ENCODE results near the gene ZNF14.
A peak's percentile ranks its signal among the peaks of the same experiment; 100 is the strongest.
"Not testable (repeated sequence)": the region's sequence is repeated elsewhere in the genome, so short reads cannot be mapped to it uniquely, and the experiment has no call there.

Gene ZNF14

GRCh38 chr19:19665420-19665948 is 67.4 kb downstream of the ZNF14 start:
- H3K4me1 ChIP-seq (ENCODE audit: control insufficient read depth in 2 of 2, insufficient read depth in 2 of 2, low read length in 2 of 2) = peaks cover 19 to 28% of the 10 kb centered on the region in 2 donors
- not testable (repeated sequence) for H3K27me3 ChIP-seq (ENCODE audit: control insufficient read depth in 2 of 2, insufficient read depth in 2 of 2, low read length in 2 of 2); H3K4me3 ChIP-seq (ENCODE audit: low read length in 2 of 2); H3K27ac ChIP-seq (ENCODE audit: low read depth in 2 of 2, low read length in 2 of 2); H3K9ac ChIP-seq (ENCODE audit: low read depth in 1 of 2, low read length in 2 of 2); H3K36me3 ChIP-seq (ENCODE audit: control insufficient read depth in 2 of 2, insufficient read depth in 2 of 2, low read length in 2 of 2); H3K9me3 ChIP-seq (ENCODE audit: control insufficient read depth in 2 of 2, low read length in 2 of 2)

DNA sequence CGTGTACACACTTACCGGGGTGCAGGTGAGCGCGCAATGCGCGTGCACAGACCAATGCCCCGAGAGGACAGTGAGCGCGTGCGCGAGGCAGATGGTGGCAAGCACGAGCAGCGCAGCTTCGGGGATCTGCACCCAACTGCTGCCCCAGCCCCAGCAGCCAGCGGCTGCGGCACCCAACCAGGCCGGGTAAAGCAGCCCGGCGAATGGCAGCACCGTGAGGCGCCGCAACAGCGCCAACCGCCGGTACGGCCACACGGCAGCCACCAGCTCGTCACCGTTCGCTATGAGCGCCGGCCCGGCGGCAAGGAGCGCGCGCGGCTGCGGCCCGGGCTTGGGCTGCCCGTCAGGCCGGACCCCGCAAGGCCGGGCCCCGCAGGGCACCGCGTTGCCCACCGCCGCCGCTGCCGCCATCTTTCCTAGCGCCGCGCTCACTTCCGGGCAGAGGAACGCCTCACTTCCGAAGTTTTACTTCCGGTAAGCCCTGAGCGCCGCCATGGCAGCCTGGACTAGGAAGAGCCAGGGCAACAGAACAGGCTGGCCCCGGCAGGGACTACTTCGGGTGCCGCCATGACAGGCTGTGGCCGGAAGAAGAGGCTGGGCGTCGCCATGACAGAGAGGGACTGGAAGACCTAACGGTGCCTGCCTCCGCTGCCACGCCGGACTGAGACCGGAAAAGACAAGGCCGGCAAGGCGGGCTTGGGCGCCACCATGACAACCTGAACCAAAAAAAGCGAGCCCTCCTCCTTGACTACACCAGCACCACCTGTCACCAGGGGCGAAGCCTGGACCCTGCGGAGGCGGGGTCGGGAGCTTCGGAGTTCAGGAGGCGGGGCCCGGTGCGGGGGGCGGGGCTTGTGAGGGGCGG is 69.4 kb downstream of the ZNF14 start, which contains the start of gene ATP13A1:
TSS of gene ATP13A1 (minus strand) at position 421 of the 865 bp plus-strand sequence. CDS start at position 411, 10 bp downstream.
- Histone ChIP-seq H3K27me3 (ENCODE audit: control insufficient read depth in 2 of 2, insufficient read depth in 2 of 2, low read length in 2 of 2) (no peaks in the 10 kb centered on the region), H3K27ac (ENCODE audit: low read depth in 2 of 2, low read length in 2 of 2) (peak within 1 kb of the TSS; percentile 91 to 93), H3K9me3 (ENCODE audit: control insufficient read depth in 2 of 2, low read length in 2 of 2) (no peaks in the 10 kb centered on the region), H3K4me1 (ENCODE audit: control insufficient read depth in 2 of 2, insufficient read depth in 2 of 2, low read length in 2 of 2) (peaks cover 19 to 20% of the 10 kb centered on the region in 2 donors), H3K4me3 (ENCODE audit: low read length in 2 of 2) (peak within 1 kb of the TSS; percentile 86 to 95), H3K36me3 (ENCODE audit: control insufficient read depth in 2 of 2, insufficient read depth in 2 of 2, low read length in 2 of 2) (peaks cover 2 to 18% of the 10 kb centered on the region in 2 donors), H3K9ac (ENCODE audit: low read depth in 1 of 2, low read length in 2 of 2) (peak within 1 kb of the TSS; percentile 84 to 91)

DNA sequence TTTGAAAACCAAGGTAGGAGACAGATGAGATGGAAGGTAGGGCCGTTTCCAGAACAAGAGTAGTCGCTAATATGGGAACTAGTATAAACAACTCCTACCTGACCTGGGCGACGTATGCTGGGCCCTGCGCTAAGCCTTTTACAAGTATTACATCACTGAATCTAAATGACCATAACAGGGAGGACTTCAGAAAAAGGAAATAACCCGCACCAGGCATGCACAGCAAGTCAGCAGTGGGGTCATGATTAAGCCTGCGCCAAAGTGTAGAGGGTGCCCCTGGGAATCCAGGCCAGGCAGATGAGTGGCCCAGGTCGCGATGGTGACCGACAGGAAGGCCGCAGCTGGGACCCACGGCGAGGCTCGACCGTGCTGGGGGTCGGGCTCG is 70.0 kb downstream of the ZNF14 start:
- Histone ChIP-seq H3K4me1 (ENCODE audit: control insufficient read depth in 2 of 2, insufficient read depth in 2 of 2, low read length in 2 of 2) (peaks cover 19 to 20% of the 10 kb centered on the region in 2 donors), H3K9ac (ENCODE audit: low read depth in 1 of 2, low read length in 2 of 2) (peak overlapping the region; percentile 84 to 91), H3K4me3 (ENCODE audit: low read length in 2 of 2) (peak overlapping the region; percentile 86 to 95), H3K27me3 (ENCODE audit: control insufficient read depth in 2 of 2, insufficient read depth in 2 of 2, low read length in 2 of 2) (no peaks in the 10 kb centered on the region), H3K27ac (ENCODE audit: low read depth in 2 of 2, low read length in 2 of 2) (peak overlapping the region; percentile 91 to 93), H3K9me3 (ENCODE audit: control insufficient read depth in 2 of 2, low read length in 2 of 2) (no peaks in the 10 kb centered on the region), H3K36me3 (ENCODE audit: control insufficient read depth in 2 of 2, insufficient read depth in 2 of 2, low read length in 2 of 2) (peaks cover 6 to 23% of the 10 kb centered on the region in 2 donors)

- Histone ChIP-seq H3K9ac (ENCODE audit: low read depth in 1 of 2, low read length in 2 of 2) (peak overlapping the region; percentile 84 to 91), H3K4me3 (ENCODE audit: low read length in 2 of 2) (peak overlapping the region; percentile 86 to 95), H3K4me1 (ENCODE audit: control insufficient read depth in 2 of 2, insufficient read depth in 2 of 2, low read length in 2 of 2) (peaks cover 19 to 20% of the 10 kb centered on the region in 2 donors), H3K27ac (ENCODE audit: low read depth in 2 of 2, low read length in 2 of 2) (peak overlapping the region in 1 of 2 donors; percentile 35), H3K27me3 (ENCODE audit: control insufficient read depth in 2 of 2, insufficient read depth in 2 of 2, low read length in 2 of 2) (no peaks in the 10 kb centered on the region), H3K9me3 (ENCODE audit: control insufficient read depth in 2 of 2, low read length in 2 of 2) (no peaks in the 10 kb centered on the region), H3K36me3 (ENCODE audit: control insufficient read depth in 2 of 2, insufficient read depth in 2 of 2, low read length in 2 of 2) (peaks cover 6 to 27% of the 10 kb centered on the region in 2 donors)
These were observed 70.6 kb downstream of the ZNF14 start for GRCh38 chr19:19662344-19662743.

DNA sequence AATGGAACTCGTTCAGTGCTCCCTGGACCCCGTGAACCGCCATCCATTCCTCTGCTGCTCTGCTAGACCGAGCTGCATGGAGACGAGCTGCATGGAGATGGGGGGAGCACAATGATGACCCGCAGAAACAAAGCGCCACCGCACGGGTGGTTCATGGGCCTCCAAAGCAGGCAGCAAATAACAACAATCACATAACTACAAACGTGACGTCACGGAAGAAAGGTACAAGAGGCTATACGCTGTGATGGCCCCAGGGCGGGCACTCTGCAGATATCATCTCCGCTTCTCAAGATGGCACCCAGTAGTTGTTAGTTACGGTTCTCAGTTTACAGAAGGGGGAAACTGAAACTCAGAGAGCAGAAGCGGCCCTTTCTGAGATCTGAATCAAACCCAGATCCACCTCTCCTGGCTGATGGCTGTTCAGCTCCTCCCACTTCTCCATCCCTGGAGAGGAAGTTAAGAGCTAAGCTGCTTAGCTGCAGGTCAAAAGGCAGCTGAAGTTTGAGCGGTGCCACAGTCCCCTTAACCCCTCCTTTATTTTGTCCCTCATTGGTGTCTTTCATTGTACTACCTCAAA is 71.1 kb downstream of the ZNF14 start:
- H3K27ac ChIP-seq (ENCODE audit: low read depth in 2 of 2, low read length in 2 of 2) = peak overlapping the region in 1 of 2 donors; percentile 78
- H3K9me3 ChIP-seq (ENCODE audit: control insufficient read depth in 2 of 2, low read length in 2 of 2) = no peaks in the 10 kb centered on the region
- H3K4me1 ChIP-seq (ENCODE audit: control insufficient read depth in 2 of 2, insufficient read depth in 2 of 2, low read length in 2 of 2) = peaks cover 19 to 20% of the 10 kb centered on the region in 2 donors
- peaks cover 12 to 33% of the 10 kb centered on the region in 2 donors for H3K36me3 ChIP-seq (ENCODE audit: control insufficient read depth in 2 of 2, insufficient read depth in 2 of 2, low read length in 2 of 2)
- peak overlapping the region in 1 of 2 donors; percentile 41 for H3K9ac ChIP-seq (ENCODE audit: low read depth in 1 of 2, low read length in 2 of 2)
- H3K27me3 ChIP-seq (ENCODE audit: control insufficient read depth in 2 of 2, insufficient read depth in 2 of 2, low read length in 2 of 2) = no peaks in the 10 kb centered on the region
- peak overlapping the region in 1 of 2 donors; percentile 95 for H3K4me3 ChIP-seq (ENCODE audit: low read length in 2 of 2)

DNA sequence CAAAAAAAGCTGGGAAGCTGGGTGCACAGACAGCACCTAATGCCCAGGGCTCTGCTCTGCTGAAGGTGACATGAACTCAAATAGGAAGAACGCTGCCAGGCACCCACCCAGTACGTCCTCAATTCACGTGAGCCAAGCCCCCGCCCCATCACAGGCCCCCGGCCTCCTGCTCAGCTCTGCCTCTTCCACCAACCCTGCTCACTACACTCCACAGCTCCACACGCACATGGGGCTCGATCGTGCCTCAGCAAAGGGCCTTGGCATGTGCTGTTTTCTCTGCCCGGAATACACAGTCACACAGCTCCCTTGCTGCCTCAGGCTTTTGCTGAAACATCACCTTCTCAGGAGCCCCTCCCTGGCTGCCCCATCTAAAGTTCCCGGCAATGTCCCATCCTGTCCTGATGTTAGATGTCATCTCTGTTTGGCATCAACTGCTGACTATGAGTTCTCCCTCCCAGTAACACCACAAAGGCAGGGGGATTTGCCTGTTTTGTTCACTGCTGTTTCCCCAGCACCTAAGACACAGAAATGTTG is 71.7 kb downstream of the ZNF14 start:
- H3K9ac ChIP-seq (ENCODE audit: low read depth in 1 of 2, low read length in 2 of 2) = peak overlapping the region in 1 of 2 donors; percentile 41
- H3K36me3 ChIP-seq (ENCODE audit: control insufficient read depth in 2 of 2, insufficient read depth in 2 of 2, low read length in 2 of 2) = peaks cover 17 to 38% of the 10 kb centered on the region in 2 donors
- H3K27ac ChIP-seq (ENCODE audit: low read depth in 2 of 2, low read length in 2 of 2) = peak overlapping the region in 1 of 2 donors; percentile 78

More for the DNA sequence above, 71.7 kb downstream of the ZNF14 start:
- H3K4me3 ChIP-seq (ENCODE audit: low read length in 2 of 2) = peak overlapping the region in 1 of 2 donors; percentile 95
- no peaks in the 10 kb centered on the region for H3K27me3 ChIP-seq (ENCODE audit: control insufficient read depth in 2 of 2, insufficient read depth in 2 of 2, low read length in 2 of 2)
- peaks cover 19 to 20% of the 10 kb centered on the region in 2 donors for H3K4me1 ChIP-seq (ENCODE audit: control insufficient read depth in 2 of 2, insufficient read depth in 2 of 2, low read length in 2 of 2)
- no peaks in the 10 kb centered on the region for H3K9me3 ChIP-seq (ENCODE audit: control insufficient read depth in 2 of 2, low read length in 2 of 2)
